ENCODE results near the gene RPGRIP1. TPM values are rescaled to one million over a fixed set of nuclear protein-coding genes. Genes with fewer than 3 reads are reported as not detected.

Gene RPGRIP1
- under 1 TPM in 3 of 4 donors, not detected in 1; 0.16 to 0.68 (median 0.22) TPM for total RNA-seq

DNA sequence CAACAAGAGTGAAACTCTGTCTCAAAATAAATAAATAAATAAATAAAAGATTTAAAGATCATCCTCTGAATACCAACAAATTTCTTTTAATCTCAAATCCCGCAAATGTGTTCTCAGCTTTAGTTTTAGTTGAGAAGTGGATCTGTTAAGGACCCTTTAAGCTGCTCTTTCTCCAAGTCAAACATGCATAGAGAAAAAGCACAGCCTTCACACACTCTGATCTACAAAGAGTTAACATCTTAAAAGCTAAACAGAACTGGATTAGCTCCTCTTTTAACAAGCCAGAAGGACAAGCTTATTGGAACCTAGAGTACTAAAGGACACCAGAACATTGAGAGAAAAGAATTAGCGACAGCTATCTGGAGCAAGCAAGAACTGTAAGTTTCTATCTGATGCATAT, at the start of gene RPGRIP1:
TSS of gene RPGRIP1 (plus strand) at position 301 of the 400 bp plus-strand sequence. CDS start 7,894 bp downstream, outside the sequence.
- TF ChIP-seq, protein P1, sequence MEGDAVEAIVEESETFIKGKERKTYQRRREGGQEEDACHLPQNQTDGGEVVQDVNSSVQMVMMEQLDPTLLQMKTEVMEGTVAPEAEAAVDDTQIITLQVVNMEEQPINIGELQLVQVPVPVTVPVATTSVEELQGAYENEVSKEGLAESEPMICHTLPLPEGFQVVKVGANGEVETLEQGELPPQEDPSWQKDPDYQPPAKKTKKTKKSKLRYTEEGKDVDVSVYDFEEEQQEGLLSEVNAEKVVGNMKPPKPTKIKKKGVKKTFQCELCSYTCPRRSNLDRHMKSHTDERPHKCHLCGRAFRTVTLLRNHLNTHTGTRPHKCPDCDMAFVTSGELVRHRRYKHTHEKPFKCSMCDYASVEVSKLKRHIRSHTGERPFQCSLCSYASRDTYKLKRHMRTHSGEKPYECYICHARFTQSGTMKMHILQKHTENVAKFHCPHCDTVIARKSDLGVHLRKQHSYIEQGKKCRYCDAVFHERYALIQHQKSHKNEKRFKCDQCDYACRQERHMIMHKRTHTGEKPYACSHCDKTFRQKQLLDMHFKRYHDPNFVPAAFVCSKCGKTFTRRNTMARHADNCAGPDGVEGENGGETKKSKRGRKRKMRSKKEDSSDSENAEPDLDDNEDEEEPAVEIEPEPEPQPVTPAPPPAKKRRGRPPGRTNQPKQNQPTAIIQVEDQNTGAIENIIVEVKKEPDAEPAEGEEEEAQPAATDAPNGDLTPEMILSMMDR (IDR thresholded peaks at IDR 0.05; ENCODE audit: low read depth) = no peak

DNA sequence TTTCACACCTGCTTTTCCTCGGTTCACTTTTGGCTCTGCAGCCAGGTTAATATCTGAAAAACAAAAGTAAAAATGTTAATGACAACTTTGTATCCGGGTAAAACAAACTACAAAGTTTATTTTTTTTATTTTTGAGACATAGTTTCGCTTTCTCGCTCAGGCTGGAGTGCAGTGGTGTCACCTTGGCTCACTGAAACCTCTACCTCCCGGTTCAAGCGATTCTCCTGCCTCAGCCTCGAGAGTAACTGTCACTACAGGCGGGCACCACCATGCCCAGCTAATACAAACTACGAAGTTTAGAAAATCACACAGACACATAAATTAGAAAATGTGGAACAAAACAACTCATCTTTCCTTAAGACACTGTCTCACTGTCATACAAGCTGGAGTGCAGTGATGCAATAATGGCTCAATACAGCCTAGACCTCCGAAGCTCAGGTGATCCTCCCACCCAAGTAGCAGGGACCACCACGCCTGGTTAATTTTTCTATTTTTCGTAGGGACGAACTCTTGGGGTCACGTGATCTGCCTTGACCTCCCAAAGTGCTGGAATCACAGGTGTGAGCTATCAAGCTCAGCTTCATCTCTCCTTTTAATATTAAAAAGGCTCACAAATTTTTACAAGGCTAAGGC, 48.7 kb upstream of the RPGRIP1 start:
- TF ChIP-seq, protein P1 (IDR thresholded peaks at IDR 0.05; ENCODE audit: low read depth) = no peak

DNA sequence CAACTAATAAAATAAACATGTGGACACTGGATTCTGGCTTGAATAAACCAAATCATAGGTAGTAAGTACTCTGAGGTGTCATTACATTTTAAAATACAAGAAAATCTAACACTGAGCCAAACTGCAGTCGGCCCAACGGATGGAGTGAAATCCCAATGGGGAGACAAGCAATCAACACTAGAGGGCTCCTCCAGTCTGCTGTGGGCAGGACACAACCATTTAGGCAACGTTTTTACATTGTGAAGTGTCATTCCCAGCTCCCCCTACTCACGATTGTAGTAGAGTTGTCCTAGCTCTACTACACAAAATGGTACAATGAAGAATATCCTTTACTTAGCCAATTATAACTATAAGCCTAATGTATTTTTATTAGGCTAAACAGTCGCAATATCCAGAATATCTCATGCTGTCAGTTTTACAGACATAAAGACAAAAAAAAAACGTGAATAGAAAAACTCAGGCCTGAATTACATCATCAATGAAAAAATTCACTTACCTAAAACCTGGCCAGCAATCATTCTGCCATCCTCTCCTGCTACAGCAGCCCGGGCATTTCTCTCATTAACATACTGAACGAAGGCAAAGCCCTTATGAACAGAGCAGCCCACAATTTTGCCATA, 46.3 kb upstream of the RPGRIP1 start:
- TF ChIP-seq, protein P1 (IDR thresholded peaks at IDR 0.05; ENCODE audit: low read depth) = no peak

DNA sequence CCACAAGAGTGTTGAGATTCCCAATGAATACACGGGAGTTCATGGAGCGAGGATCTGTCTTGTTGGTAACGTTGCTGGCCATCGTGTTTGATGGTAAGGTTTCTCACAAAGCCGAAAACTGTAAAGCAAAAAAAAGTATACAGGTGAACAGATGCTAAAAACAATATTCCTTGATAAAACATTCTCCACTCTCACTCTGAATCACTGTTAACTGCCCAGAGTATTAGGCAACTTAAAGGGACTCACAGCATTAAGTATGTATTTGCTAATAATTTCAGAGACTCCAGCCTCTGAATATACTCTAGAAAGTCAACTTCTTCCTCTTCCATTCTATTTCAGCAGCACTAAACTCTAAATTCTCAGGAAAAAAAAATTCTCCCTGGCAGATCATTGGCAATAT, 45.8 kb upstream of the RPGRIP1 start:
- TF ChIP-seq, protein P1 (IDR thresholded peaks at IDR 0.05; ENCODE audit: low read depth) = no peak

DNA sequence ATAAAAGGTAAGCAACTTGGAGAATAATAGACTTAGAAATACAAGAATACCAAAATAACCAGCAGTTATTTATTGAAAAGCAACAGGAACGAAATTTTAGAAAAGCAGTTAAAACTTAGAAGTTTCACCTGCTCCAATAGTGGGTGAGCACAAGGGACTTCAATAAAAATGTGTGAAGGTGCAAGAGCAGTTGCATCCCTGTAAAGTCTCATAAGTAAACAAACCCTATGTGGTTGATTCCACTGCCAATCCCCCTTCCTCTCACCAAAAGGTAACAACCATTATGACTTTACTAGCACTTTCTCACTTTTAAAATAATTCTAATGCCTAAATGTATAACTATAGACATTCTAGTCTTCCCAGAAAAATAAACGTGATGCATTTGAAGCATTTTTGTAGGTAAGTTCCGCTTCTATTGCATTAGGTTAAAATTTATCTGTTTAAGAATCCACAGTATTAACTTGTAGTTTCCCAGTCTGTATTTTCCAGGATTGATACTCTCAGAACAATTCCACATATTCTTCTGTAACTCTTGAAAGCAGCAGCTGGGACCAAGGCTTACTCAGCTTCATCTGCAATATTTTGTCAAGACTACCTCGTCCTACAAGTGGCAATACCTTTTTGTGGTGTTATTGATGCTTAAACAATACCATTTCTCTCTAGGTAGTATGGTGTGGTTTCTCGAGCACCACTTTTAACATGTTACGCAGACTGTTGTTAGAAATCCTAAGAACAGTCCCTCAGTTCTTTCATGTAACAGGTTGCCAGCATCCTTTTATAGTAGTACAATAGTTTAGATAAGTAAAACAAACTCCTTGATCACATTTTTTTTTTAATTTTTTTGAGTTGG, 42.7 kb upstream of the RPGRIP1 start:
- TF ChIP-seq, protein P1 (IDR thresholded peaks at IDR 0.05; ENCODE audit: low read depth) = no peak

DNA sequence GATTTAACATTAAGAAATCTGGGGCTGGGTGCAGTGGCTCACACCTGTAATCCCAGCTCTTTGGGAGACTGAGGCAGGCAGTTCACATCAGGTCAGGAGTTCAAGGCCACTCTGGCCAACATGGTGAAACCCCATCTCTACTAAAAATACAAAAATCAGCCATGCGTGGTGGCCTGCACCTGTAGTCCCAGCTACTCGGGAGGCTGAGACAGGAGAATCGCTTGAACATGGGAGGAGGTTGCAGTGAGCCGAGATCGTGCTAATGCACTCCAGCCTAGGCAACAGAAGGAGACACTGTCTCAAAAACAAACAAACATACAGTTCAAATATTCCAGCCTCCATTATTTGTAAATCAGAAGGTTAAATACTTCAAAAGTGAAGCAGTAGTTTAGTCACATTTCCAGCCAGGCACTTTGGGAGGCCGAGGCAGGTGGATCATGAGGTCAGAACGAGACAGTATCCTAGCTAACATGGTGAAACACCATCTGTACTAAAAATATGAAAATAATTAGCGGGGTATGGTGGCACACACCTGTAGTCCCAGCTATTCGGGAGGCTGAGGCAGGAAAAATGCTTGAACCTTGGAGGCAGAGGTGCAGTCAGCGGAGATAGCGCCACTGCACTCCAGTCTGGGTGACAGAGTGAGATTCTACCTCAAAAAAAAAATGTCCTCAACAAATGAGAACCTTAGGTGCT, 40.9 kb upstream of the RPGRIP1 start:
- TF ChIP-seq, protein P1 (IDR thresholded peaks at IDR 0.05; ENCODE audit: low read depth) = no peak
